Measurements from ENCODE around the gene RPH3AL. TPM values are rescaled to one million over a fixed set of nuclear protein-coding genes. Genes with fewer than 3 reads are reported as not detected.
A peak's percentile ranks its signal among the peaks of the same experiment; 100 is the strongest.

The RPH3AL gene
- total and polyA plus RNA-seq, 2 of the 8 experiments (the other 6 are each of a cell fraction or from before 2014, with no cell fraction given) = 5.6 to 5.8 TPM

GRCh38 chr17:303168-303567 lies 49.4 kb downstream of the RPH3AL start:
- WGBS, 2 experiments (ENCODE audit: extremely low coverage in 1 of 2, insufficient coverage in 1 of 2, insufficient read length in 1 of 2, insufficient replicate concordance in 2 of 2, low coverage in 1 of 2, low lambda C conversion rate in 2 of 2, missing lambda C conversion rate in 1 of 2) = 75% methylated on average over 9 of the region's 9 CpGs; no CpG with 5 or more reads in 1 of the 2 experiments
- POLR2A ChIA-PET (ENCODE audit: partially characterized antibody) = interaction anchor here (0.9 to 1.1 kb wide), 2 partner anchors 9 kb away, joined by 3 to 4 read pairs; no protein-coding TSS in a partner anchor

More at GRCh38 chr17:303168-303567, 49.4 kb downstream of the RPH3AL start:
- TF ChIP-seq CBX5 (IDR thresholded peaks at IDR 0.05; ENCODE audit: low read depth, low read length) (no peak), BACH1 (IDR thresholded peaks at IDR 0.05; ENCODE audit: low read length) (no peak), KDM4A (IDR thresholded peaks at IDR 0.05; ENCODE audit: low read depth, low read length, severe bottlenecking) (no peak), TBP (IDR thresholded peaks at IDR 0.05; ENCODE audit: low read depth, low read length) (no peak), SIX5 (IDR thresholded peaks at IDR 0.05; ENCODE audit: low read depth, low read length) (no peak)
- no peak overlapping the region for H3K14ac ChIP-seq (ENCODE audit: insufficient read length)
- no peaks in the 10 kb centered on the region for H4K20me1 ChIP-seq (replicated peaks in 1 of 2; ENCODE audit: control insufficient read depth in 1 of 2, insufficient read depth in 2 of 2, low read length in 2 of 2)
- no peak overlapping the region for H4K5ac ChIP-seq (ENCODE audit: insufficient read length, low read depth, low read length)
- no peak for DNase-seq (ENCODE audit: low read depth in 1 of 2, low spot score in 2 of 2)
- peaks cover 0 to 1% (median 0%) of the 10 kb centered on the region in 4 experiments; a peak in 1 of 7 replicates for H3K27me3 ChIP-seq (replicated peaks in 1 of 4; ENCODE audit: control insufficient read depth in 3 of 4, extremely low read depth in 1 of 4, insufficient read depth in 3 of 4, low read length in 3 of 4)
- no peak overlapping the region for H2BK15ac ChIP-seq (ENCODE audit: low read length)
- H3K79me1 ChIP-seq (ENCODE audit: low read depth, low read length) = no peaks in the 10 kb centered on the region
- H3K36me3 ChIP-seq (ENCODE audit: control insufficient read depth in 2 of 4, insufficient read depth in 4 of 4, low read length in 3 of 4) = no peaks in the 10 kb centered on the region
- H3K9me3 ChIP-seq (ENCODE audit: insufficient read depth in 2 of 2, low read depth in 1 of 2, low read length in 1 of 2) = no peaks in the 10 kb centered on the region
- no peak overlapping the region for H4K91ac ChIP-seq (replicated peaks; ENCODE audit: insufficient read length, low read length)
- H2BK12ac ChIP-seq (ENCODE audit: low read depth, low read length) = no peak overlapping the region
- no peak overlapping the region for H3K18ac ChIP-seq (ENCODE audit: extremely low read depth, low read length)
- no peak overlapping the region for H3K27ac ChIP-seq (ENCODE audit: low read depth, low read length)
- no peak overlapping the region for H3K4ac ChIP-seq (replicated peaks; ENCODE audit: insufficient read length, low read depth, low read length)
- no peaks in the 10 kb centered on the region; the same call in 1 of the 2 replicates for H3K23me2 ChIP-seq (ENCODE audit: low read depth, low read length)
- no peak overlapping the region for H2BK120ac ChIP-seq (replicated peaks; ENCODE audit: low read depth, low read length)
- no peak for FAIRE-seq
- 0 out of 2 replicates have a peak overlapping the region, but pooled peaks have one; percentile 28 for H2AK5ac ChIP-seq (ENCODE audit: low read depth, low read length)
- H3K4me2 ChIP-seq (ENCODE audit: insufficient read depth in 1 of 2, low read depth in 2 of 2, low read length in 2 of 2) = no peak overlapping the region
- H2AFZ ChIP-seq (ENCODE audit: low read length) = no peak overlapping the region
- H3K4me3 ChIP-seq (ENCODE audit: extremely low read depth in 1 of 4, insufficient read depth in 2 of 4, low read depth in 3 of 4, low read length in 4 of 4) = no peak overlapping the region
- no peak overlapping the region for H3K23ac ChIP-seq (ENCODE audit: insufficient read length)
- H3K9ac ChIP-seq (replicated peaks in 1 of 4; ENCODE audit: extremely low read depth in 1 of 4, low read depth in 3 of 4, low read length in 3 of 4) = no peak overlapping the region
- CTCF ChIA-PET (ENCODE audit: partially characterized antibody) = interaction anchor here (0.6 to 1.4 kb wide), 4 partner anchors 8 to 138 kb away, joined by 3 to 5 read pairs (median 4); no protein-coding TSS in a partner anchor
- H2BK20ac ChIP-seq (ENCODE audit: low read length) = peak overlapping the region; percentile 80; the same call in 1 of the 2 replicates
- 0 out of 2 replicates have a peak overlapping the region, but pooled peaks have one; percentile 1 for H4K8ac ChIP-seq (ENCODE audit: extremely low read depth, insufficient read depth, low read length)
- H3K56ac ChIP-seq (replicated peaks; ENCODE audit: insufficient read length, low read depth, low read length) = no peak overlapping the region
- H3K79me2 ChIP-seq (ENCODE audit: control insufficient read depth in 1 of 2, insufficient read depth in 2 of 2, low read length in 2 of 2) = no peaks in the 10 kb centered on the region
- no peak overlapping the region for H2BK5ac ChIP-seq (ENCODE audit: low read depth, low read length)
- peaks cover 0 to 10% (median 8%) of the 10 kb centered on the region in 4 experiments; a peak in 6 of 7 replicates for H3K4me1 ChIP-seq (replicated peaks in 1 of 4; ENCODE audit: control insufficient read depth in 3 of 4, insufficient read depth in 4 of 4, low read length in 3 of 4)

Data from H1 (cell line).